Effector memory CD4-positive, alpha-beta T cell (primary cell): ENCODE data around the gene ARHGAP26.
"Not testable (repeated sequence)": the region's sequence is repeated elsewhere in the genome, so short reads cannot be mapped to it uniquely, and the experiment has no call there.

Experiments
- DNase-seq, 3 donors: peaks; one replicate each; pipeline ENCODE4 v3.0.0-alpha.2; 2020
- H3K27ac ChIP-seq: 2 replicates; pipeline ENCODE4 v1.7.0; 2013; ENCODE audit warnings: mild to moderate bottlenecking, low read length, moderate library complexity; ENCODE audit not compliant: insufficient read depth, poor library complexity, severe bottlenecking
- H3K27me3 ChIP-seq: replicated peaks from 2 replicates; pipeline ENCODE4 v1.7.0; 2013; ENCODE audit warnings: mild to moderate bottlenecking, low read length; ENCODE audit not compliant: insufficient read depth, control insufficient read depth, poor library complexity, severe bottlenecking
- H3K36me3 ChIP-seq: 2 replicates; pipeline ENCODE4 v1.7.0; 2013; ENCODE audit warnings: mild to moderate bottlenecking, low read length, moderate library complexity; ENCODE audit not compliant: control insufficient read depth, insufficient read depth
- H3K4me1 ChIP-seq: 2 replicates; pipeline ENCODE4 v1.7.0; 2013; ENCODE audit warnings: low read length, mild to moderate bottlenecking; ENCODE audit not compliant: control insufficient read depth, insufficient read depth, poor library complexity, severe bottlenecking
- H3K4me3 ChIP-seq: 2 replicates; pipeline ENCODE4 v1.7.0; 2013; ENCODE audit warnings: low read length, low read depth, mild to moderate bottlenecking; ENCODE audit not compliant: insufficient read depth, poor library complexity, severe bottlenecking
- H3K9me3 ChIP-seq: 2 replicates; pipeline ENCODE4 v1.7.0; 2013; ENCODE audit warnings: mild to moderate bottlenecking, low read length, moderate library complexity; ENCODE audit not compliant: control insufficient read depth

ARHGAP26 gene

DNA sequence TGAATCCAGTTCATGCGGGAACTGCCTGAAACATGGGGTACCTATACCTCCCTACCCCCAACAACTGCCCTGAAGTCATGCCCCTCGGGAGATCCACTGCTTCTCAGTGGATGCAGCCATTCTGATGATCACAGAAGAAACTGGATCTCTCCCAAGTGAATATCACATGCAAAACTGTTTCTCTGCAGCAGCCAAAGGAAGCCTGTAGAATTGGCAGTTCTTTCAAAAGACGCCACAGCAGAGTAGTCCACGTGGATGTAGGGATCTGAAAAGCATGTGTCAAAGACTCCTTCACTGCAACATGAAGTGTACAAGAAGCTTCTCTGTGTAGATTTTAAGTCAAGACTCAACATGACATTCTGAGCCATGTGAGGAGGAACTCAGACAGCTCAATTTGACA, 346.6 kb downstream of the ARHGAP26 start:
- H3K4me1 ChIP-seq: no peaks in the 10 kb centered on the region
- H3K36me3 ChIP-seq: no peaks in the 10 kb centered on the region
- no peaks in the 10 kb centered on the region for H3K9me3 ChIP-seq
- H3K27me3 ChIP-seq: no peaks in the 10 kb centered on the region
- no peak overlapping the region for H3K27ac ChIP-seq
- H3K4me3 ChIP-seq: no peak overlapping the region
- DNase-seq: no peak

DNA sequence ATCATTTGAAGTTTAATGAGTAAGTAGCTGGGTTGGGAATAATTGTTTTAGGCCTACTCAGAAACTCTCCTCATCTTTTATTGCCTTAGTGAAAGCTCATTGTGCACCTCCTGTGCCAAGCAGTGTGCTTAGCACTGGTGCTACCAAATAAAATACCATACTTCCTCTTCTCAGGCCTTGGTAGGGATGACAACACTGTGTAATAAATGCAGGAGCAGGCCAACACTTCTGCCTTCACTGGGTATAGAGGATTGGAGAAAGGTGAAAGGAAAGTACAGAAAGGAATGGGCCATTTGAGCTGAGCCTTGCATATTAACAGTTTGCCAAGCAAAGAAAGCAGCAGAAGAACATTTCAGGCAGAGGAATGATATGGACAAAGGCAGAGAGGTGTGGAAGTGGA, 347.6 kb downstream of the ARHGAP26 start:
- Histone ChIP-seq H3K9me3 (no peaks in the 10 kb centered on the region), H3K4me3 (no peak overlapping the region), H3K36me3 (no peaks in the 10 kb centered on the region), H3K27ac (no peak overlapping the region), H3K4me1 (no peaks in the 10 kb centered on the region), H3K27me3 (no peaks in the 10 kb centered on the region)
- DNase-seq: no peak

DNA sequence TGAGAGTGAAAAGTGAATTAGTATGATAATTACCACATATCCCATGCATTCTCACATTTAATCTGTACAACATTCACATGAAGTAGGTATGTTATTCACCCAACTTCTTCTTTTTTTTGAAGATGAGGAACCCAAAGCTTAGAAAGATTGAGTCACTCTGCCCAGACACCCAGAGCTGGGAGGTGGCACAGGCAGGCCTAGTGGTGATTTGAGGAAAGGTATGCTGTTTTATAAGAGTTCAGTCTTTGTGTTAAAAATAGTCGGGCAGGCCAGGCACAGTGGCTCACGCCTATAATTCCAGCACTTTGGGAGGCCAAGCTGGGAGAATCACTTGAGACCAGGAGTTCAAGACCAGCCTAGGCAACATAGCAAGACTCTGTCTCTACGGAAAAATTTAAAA, 348.0 kb downstream of the ARHGAP26 start:
- H3K36me3 ChIP-seq: no peaks in the 10 kb centered on the region
- H3K27ac ChIP-seq: no peak overlapping the region
- no peak overlapping the region for H3K4me3 ChIP-seq
- H3K27me3 ChIP-seq: no peaks in the 10 kb centered on the region
- H3K4me1 ChIP-seq: no peaks in the 10 kb centered on the region
- H3K9me3 ChIP-seq: no peaks in the 10 kb centered on the region
- DNase-seq: no peak

DNA sequence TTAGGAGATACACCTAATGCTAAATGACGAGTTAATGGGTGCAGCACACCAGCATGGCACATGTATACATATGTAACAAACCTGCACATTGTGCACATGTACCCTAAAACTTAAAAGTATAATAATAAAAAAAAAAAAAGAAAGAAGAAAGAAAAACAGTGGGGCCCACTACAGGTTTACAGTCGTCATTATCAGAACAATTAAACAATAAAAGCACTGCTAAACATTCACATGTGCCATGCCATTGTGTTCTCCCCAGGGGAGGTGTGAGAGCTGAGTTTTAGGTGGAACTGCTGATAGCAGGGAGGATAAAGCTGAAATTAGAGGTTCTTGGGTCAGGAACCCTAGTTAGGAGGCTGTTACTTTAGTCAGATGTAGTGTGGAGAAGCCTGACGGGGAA, 348.6 kb downstream of the ARHGAP26 start:
- H3K27ac ChIP-seq, H3K27me3 ChIP-seq, H3K4me1 ChIP-seq, H3K4me3 ChIP-seq, H3K9me3 ChIP-seq, H3K36me3 ChIP-seq, DNase-seq: not testable (repeated sequence)

DNA sequence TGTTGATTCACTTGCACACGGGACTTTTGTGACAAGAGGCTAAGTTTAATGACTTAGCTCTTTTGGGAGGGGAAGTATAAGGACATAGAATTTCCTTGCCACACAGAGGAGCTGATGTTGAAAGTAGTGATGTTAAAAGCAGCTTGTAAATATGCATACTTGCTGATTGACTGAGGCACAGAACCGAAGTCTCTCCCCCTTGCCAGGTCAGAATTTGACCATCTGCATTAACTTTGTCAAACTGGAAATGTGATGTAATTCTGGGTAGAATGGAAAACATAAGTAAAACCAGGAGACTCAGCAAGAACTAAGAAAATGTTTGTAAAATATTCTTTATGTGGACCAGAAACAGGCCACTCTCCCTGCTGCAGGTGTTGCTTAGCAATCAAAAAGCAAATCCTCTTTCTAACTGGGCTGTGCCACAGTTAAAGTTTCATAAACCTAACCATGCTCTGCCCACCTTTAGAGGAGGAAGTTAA, 349.2 kb downstream of the ARHGAP26 start:
- H3K27me3 ChIP-seq: no peaks in the 10 kb centered on the region
- H3K9me3 ChIP-seq: no peaks in the 10 kb centered on the region
- H3K4me1 ChIP-seq: no peaks in the 10 kb centered on the region
- H3K36me3 ChIP-seq: no peaks in the 10 kb centered on the region
- no peak for DNase-seq
- no peak overlapping the region for H3K4me3 ChIP-seq
- no peak overlapping the region for H3K27ac ChIP-seq

DNA sequence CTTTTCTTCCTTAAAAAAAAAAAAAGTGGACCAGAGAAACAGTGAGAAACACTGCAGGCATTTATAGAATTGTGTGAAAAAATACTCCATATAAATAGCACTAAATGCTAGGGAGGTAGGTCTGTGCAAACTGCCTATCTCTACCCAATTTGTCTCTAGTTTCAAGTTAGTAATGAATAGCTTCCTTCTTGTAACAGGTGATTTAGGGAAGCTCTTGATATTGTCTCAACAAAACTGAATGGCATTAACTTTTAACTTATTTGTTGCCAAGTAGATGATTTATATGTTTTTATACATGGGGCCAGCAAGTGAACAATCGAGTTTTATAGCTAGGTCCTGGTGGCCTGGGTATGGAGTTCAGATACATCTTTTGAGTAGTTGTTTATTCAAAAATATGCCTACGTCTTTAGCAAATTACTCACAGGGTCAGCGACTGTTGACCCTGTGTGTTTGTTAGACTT, 349.7 kb downstream of the ARHGAP26 start:
- no peaks in the 10 kb centered on the region for H3K36me3 ChIP-seq
- H3K4me3 ChIP-seq: no peak overlapping the region
- H3K4me1 ChIP-seq: no peaks in the 10 kb centered on the region
- no peaks in the 10 kb centered on the region for H3K27me3 ChIP-seq
- no peak for DNase-seq
- no peak overlapping the region for H3K27ac ChIP-seq
- no peaks in the 10 kb centered on the region for H3K9me3 ChIP-seq

DNA sequence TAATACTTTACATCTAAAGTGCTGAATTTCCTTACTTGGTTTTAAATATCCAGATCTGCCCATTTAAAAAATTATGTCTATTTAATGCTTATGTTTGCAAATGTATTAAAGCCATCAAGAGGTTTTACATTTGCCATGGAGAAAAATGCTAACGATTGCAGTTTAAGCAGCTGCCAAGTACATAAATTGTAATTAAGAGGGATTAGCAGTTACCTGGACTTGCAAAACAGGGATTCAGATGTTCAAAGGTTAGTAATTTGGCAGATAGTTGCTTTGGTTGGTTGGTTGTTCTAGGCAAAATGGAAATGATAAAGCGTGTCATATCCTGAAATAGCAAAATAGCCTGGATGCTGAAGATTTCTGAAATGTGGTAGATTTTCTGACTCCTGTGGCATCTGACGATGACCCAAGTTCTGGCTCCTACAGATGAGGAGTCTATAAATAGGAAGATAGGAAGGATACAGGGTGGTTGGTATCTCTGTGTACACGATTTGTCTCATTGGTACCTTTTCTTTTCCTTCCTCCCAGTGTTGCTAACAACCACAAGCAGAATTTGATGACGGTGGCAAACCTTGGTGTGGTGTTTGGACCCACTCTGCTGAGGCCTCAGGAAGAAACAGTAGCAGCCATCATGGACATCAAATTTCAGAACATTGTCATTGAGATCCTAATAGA, 350.4 kb downstream of the ARHGAP26 start:
- no peaks in the 10 kb centered on the region for H3K9me3 ChIP-seq
- no peak overlapping the region for H3K4me3 ChIP-seq
- no peaks in the 10 kb centered on the region for H3K27me3 ChIP-seq
- no peak overlapping the region for H3K27ac ChIP-seq
- no peaks in the 10 kb centered on the region for H3K4me1 ChIP-seq
- H3K36me3 ChIP-seq: no peaks in the 10 kb centered on the region
- DNase-seq: no peak

DNA sequence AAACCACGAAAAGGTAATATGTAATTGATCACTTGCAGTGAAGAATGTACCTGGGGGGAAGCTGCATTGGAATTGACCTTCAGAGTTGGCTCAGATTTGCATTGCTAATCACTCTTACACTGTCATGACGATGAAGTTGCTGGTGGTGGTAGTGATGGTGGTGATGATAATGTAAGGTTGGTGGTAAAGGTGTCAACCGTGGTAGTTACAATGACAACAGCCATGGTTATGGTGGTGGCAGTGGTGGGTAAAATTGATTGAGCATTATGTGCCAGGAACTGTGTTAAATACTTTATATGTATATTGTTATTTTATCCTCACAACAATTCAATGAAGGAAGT, 350.9 kb downstream of the ARHGAP26 start:
- DNase-seq: no peak
- H3K4me3 ChIP-seq: no peak overlapping the region
- H3K27me3 ChIP-seq: no peaks in the 10 kb centered on the region
- H3K36me3 ChIP-seq: no peaks in the 10 kb centered on the region
- H3K9me3 ChIP-seq: no peaks in the 10 kb centered on the region
- H3K27ac ChIP-seq: no peak overlapping the region
- H3K4me1 ChIP-seq: no peaks in the 10 kb centered on the region

DNA sequence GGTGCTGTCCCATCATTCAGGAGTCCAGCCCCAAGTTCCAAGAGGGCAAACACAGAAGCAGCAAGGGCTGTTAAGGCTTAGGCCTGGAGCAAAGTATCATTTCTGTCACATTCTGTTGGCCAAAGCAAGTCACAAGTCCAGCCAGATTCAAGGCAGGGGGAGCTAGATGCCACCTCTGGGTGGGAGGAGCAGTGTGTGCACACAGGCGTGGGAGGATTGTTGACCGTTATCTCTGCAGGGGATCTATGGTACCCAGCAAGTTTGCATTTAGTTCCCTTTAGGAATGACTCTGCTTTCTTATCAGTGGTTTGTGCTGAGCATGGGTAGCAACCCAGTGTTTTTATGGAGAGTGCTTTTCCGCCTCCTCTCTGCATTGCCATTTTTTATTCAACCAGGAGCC, 354.4 kb downstream of the ARHGAP26 start:
- Histone ChIP-seq H3K36me3 (no peaks in the 10 kb centered on the region), H3K27me3 (no peaks in the 10 kb centered on the region), H3K4me1 (no peaks in the 10 kb centered on the region), H3K9me3 (no peaks in the 10 kb centered on the region), H3K27ac (no peak overlapping the region), H3K4me3 (no peak overlapping the region)
- DNase-seq: no peak

DNA sequence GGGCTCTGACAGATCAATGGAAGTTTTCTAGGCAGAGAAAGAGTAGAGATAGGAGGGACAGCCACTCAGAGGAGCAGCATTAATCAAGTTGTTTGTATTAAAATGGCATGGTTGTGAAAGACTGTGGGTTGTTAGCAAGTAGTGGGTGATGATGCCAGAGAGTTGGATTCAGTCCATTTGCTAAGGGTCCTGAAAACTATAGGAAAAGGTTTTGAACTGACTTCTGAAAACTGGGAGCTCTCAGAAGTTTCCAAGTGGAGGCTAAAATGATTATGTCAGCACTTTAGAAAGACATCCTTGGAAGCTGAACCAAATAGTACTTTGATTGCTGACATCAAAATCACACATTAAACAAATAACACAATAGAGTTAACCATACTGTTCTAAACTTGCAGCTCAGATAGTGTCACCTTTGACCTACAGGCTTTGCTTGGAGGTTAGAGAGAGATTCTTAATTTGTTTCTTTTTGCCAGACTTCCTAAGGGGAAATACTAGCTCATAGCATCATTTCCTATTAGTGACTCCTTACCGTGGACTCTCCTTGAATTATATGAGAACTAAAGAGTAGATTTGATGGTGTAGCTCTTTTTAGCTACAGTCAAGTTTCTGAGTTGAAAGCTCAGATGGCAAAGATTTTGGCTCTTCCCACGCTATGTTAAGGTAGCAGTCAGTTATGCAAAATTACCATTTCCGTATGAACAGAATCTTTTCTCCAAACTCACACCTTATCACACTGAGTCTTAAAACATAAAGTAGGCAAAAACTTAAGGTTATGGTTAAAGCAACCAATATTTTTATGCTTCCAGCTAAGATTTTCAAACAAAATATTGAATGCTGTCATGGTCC, 356.2 kb downstream of the ARHGAP26 start:
- DNase-seq: no peak
- Histone ChIP-seq H3K9me3 (no peaks in the 10 kb centered on the region), H3K4me1 (no peaks in the 10 kb centered on the region), H3K27me3 (no peaks in the 10 kb centered on the region), H3K36me3 (no peaks in the 10 kb centered on the region), H3K4me3 (no peak overlapping the region), H3K27ac (no peak overlapping the region)
